Peyer's patch (tissue), 4 donors: ENCODE measurements around the gene KRT17.
"Not testable (repeated sequence)": the region's sequence is repeated elsewhere in the genome, so short reads cannot be mapped to it uniquely, and the experiment has no call there.

Experiments
- POLR2A ChIP-seq, 2 donors: fragments of 450-650 bp; IDR thresholded peaks; one replicate each; pipeline ENCODE4 v1.5.1; 2017; ENCODE audit warnings: antibody characterized with exemption in 2 of 2, mild to moderate bottlenecking in 2 of 2, moderate library complexity in 2 of 2
- TF ChIP-seq, protein P1 (sequence below), 6 experiments: fragments of 450-650 bp in 4 of 6; fragments of 200-600 bp in 2 of 6; sonication (generic) in 1 of 6; IDR thresholded peaks; one replicate each; pipeline ENCODE4 v1.5.1; 2017 to 2019; ENCODE audit warnings: antibody characterized with exemption in 6 of 6, mild to moderate bottlenecking in 3 of 6, moderate library complexity in 1 of 6

DNA sequence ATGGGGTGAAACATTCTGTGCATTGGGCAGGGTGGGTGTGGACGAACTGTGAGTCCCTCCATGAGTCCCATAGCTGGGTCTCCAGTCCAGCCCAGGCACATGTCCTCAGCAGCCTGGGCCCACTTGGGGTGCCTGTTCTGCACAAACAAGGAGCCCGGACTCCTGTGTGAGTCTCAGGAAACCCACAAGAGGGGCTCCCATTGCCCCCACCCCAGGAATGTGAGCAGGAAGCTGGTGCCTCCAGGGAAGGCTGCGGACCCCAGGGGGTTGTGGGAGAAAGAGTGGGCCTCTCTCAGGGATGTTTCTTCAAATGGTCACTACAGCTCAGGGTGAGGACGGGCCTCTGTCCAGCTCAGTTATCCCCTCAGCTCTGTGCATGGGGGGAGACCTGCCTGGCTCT is 7.9 kb downstream of the KRT17 start:
- TF ChIP-seq, protein P1, sequence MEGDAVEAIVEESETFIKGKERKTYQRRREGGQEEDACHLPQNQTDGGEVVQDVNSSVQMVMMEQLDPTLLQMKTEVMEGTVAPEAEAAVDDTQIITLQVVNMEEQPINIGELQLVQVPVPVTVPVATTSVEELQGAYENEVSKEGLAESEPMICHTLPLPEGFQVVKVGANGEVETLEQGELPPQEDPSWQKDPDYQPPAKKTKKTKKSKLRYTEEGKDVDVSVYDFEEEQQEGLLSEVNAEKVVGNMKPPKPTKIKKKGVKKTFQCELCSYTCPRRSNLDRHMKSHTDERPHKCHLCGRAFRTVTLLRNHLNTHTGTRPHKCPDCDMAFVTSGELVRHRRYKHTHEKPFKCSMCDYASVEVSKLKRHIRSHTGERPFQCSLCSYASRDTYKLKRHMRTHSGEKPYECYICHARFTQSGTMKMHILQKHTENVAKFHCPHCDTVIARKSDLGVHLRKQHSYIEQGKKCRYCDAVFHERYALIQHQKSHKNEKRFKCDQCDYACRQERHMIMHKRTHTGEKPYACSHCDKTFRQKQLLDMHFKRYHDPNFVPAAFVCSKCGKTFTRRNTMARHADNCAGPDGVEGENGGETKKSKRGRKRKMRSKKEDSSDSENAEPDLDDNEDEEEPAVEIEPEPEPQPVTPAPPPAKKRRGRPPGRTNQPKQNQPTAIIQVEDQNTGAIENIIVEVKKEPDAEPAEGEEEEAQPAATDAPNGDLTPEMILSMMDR (IDR thresholded peaks at IDR 0.05): not testable (repeated sequence)
- not testable (repeated sequence) for TF ChIP-seq POLR2A (IDR thresholded peaks at IDR 0.05)
